GM23338 (cell line): ENCODE measurements around the gene CLDN9. TPM values are rescaled to one million over a fixed set of nuclear protein-coding genes. Genes with fewer than 3 reads are reported as not detected.

Source experiments
- ATAC-seq: fragments of 200-7000 bp; cut with Tn5 transposase; 3 replicates; pipeline ENCODE4 v1.9.1; 2020
- DNase-seq: peaks from one replicate; pipeline ENCODE4 v3.0.0-alpha.2; 2015; ENCODE audit warnings: low spot score
- H2AFZ ChIP-seq: fragments of 200-600 bp; sonication (generic); 2 replicates; pipeline ENCODE4 v1.8.0; 2016; ENCODE audit warnings: antibody characterized with exemption, mild to moderate bottlenecking, moderate library complexity
- H3F3A ChIP-seq: fragments of 200-600 bp; sonication (generic); replicated peaks from 2 replicates; pipeline ENCODE4 v1.8.0; 2017; ENCODE audit warnings: antibody characterized with exemption, mixed run types, low read depth
- H3K27ac ChIP-seq: fragments of 200-600 bp; sonication (generic); 2 replicates; pipeline ENCODE4 v1.6.1; 2016; ENCODE audit warnings: low read depth
- H3K27me3 ChIP-seq: fragments of 200-600 bp; sonication (generic); 2 replicates; pipeline ENCODE4 v1.8.0; 2016; ENCODE audit warnings: mild to moderate bottlenecking, mixed run types, moderate library complexity; ENCODE audit not compliant: insufficient read depth
- H3K36me3 ChIP-seq: fragments of 200-600 bp; sonication (generic); 2 replicates; pipeline ENCODE4 v1.8.0; 2016; ENCODE audit warnings: mild to moderate bottlenecking; ENCODE audit not compliant: insufficient read depth
- H3K4me1 ChIP-seq: fragments of 200-600 bp; sonication (generic); 2 replicates; pipeline ENCODE4 v1.8.0; 2016; ENCODE audit warnings: mild to moderate bottlenecking, moderate library complexity; ENCODE audit not compliant: insufficient read depth
- H3K4me2 ChIP-seq: fragments of 200-600 bp; sonication (generic); 2 replicates; pipeline ENCODE4 v1.7.1; 2017; ENCODE audit warnings: mixed run types
- H3K4me3 ChIP-seq: fragments of 200-600 bp; sonication (generic); 2 replicates; pipeline ENCODE4 v1.6.1; 2016; ENCODE audit warnings: mixed run types
- H3K79me2 ChIP-seq: fragments of 200-600 bp; sonication (generic); replicated peaks from 2 replicates; pipeline ENCODE4 v1.8.0; 2017; ENCODE audit warnings: mild to moderate bottlenecking; ENCODE audit not compliant: insufficient read depth
- H3K9me2 ChIP-seq: fragments of 200-600 bp; sonication (generic); 2 replicates; pipeline ENCODE4 v1.8.0; 2017; ENCODE audit not compliant: insufficient read depth
- H4K20me1 ChIP-seq: fragments of 200-600 bp; sonication (generic); replicated peaks from 2 replicates; pipeline ENCODE4 v1.8.0; 2017; ENCODE audit warnings: mild to moderate bottlenecking; ENCODE audit not compliant: insufficient read depth
- H3K27ac Mint-ChIP-seq: 2 replicates; pipeline ENCODE4 v1.8.0; 2020; ENCODE audit warnings: inconsistent platforms, mild to moderate bottlenecking, moderate library complexity, mixed read lengths
- H3K27me3 Mint-ChIP-seq: 3 replicates; pipeline ENCODE4 v1.8.0; 2022; ENCODE audit warnings: low read depth, mild to moderate bottlenecking, moderate library complexity, mixed read lengths, inconsistent platforms; ENCODE audit not compliant: insufficient read depth, poor library complexity
- H3K36me3 Mint-ChIP-seq: 3 replicates; pipeline ENCODE4 v1.8.0; 2021; ENCODE audit warnings: low read depth, mild to moderate bottlenecking, inconsistent platforms, moderate library complexity, mixed read lengths
- H3K4me1 Mint-ChIP-seq: 3 replicates; pipeline ENCODE4 v1.8.0; 2020; ENCODE audit warnings: mild to moderate bottlenecking, inconsistent platforms, mixed read lengths
- H3K4me3 Mint-ChIP-seq: 3 replicates; pipeline ENCODE4 v1.8.0; 2021; ENCODE audit warnings: moderate library complexity, mild to moderate bottlenecking, inconsistent platforms, mixed read lengths
- H3K9me3 Mint-ChIP-seq: 3 replicates; pipeline ENCODE4 v1.8.0; 2020; ENCODE audit warnings: moderate library complexity, mild to moderate bottlenecking, inconsistent platforms, mixed read lengths
- CREB1 ChIP-seq: fragments of 250-450 bp; sonication (Bioruptor Pico); IDR thresholded peaks from 2 replicates; pipeline ENCODE4 v1.5.0; 2020; ENCODE audit warnings: low read depth, mild to moderate bottlenecking, moderate library complexity
- CTCF ChIP-seq, 2 experiments: fragments of 200-600 bp in 1 of 2; sonication (generic) in 1 of 2; conservative IDR thresholded peaks; 2 replicates each; pipeline versions ENCODE4 v1.5.1 to v1.6.1; 2016 to 2017; ENCODE audit warnings: antibody characterized with exemption in 2 of 2, low read depth in 2 of 2, mild to moderate bottlenecking in 2 of 2, moderate library complexity in 1 of 2
- ETS1 ChIP-seq: IDR thresholded peaks from 2 replicates; pipeline ENCODE4 v1.6.1; 2016; ENCODE audit warnings: antibody characterized with exemption
- EZH2 ChIP-seq: fragments of 200-600 bp; sonication (generic); IDR thresholded peaks from one replicate; pipeline ENCODE4 v1.8.0; 2017; ENCODE audit warnings: antibody characterized with exemption, mild to moderate bottlenecking, low read depth; ENCODE audit not compliant: unreplicated experiment
- EZH2phosphoT487 ChIP-seq: fragments of 200-600 bp; sonication (generic); IDR thresholded peaks from one replicate; pipeline ENCODE4 v1.8.1; 2018; ENCODE audit warnings: antibody characterized with exemption; ENCODE audit not compliant: unreplicated experiment
- JUNB ChIP-seq: IDR thresholded peaks from one replicate; pipeline ENCODE4 v1.6.1; 2016; ENCODE audit warnings: antibody characterized with exemption; ENCODE audit not compliant: unreplicated experiment
- NANOG ChIP-seq: IDR thresholded peaks from 2 replicates; pipeline ENCODE4 v1.6.1; 2016; ENCODE audit warnings: antibody characterized with exemption, borderline replicate concordance
- POLR2AphosphoS5 ChIP-seq: IDR thresholded peaks from 2 replicates; pipeline ENCODE4 v1.6.1; 2016; ENCODE audit warnings: antibody characterized with exemption, low read depth
- REST ChIP-seq: IDR thresholded peaks from one replicate; pipeline ENCODE4 v1.6.1; 2018; ENCODE audit warnings: antibody characterized with exemption; ENCODE audit not compliant: unreplicated experiment
- STAT1 ChIP-seq: IDR thresholded peaks from one replicate; pipeline ENCODE4 v1.6.1; 2016; ENCODE audit warnings: antibody characterized with exemption; ENCODE audit not compliant: unreplicated experiment
- ZNF114 ChIP-seq: fragments of 250-450 bp; sonication (Bioruptor Pico); IDR thresholded peaks from 2 replicates; pipeline ENCODE4 v1.5.0; 2020; ENCODE audit warnings: mild to moderate bottlenecking, moderate library complexity
- ZNF331 ChIP-seq: fragments of 250-450 bp; sonication (Bioruptor Pico); IDR thresholded peaks from 2 replicates; pipeline ENCODE4 v1.5.0; 2020; ENCODE audit warnings: low read depth, mild to moderate bottlenecking, moderate library complexity
- ZNF462 ChIP-seq: fragments of 250-450 bp; sonication (Bioruptor Pico); IDR thresholded peaks from 2 replicates; pipeline ENCODE4 v1.5.0; 2020; ENCODE audit warnings: mild to moderate bottlenecking, moderate library complexity
- polyA plus RNA-seq: library from polyadenylated mRNA; unstranded; fragments of >200 nt; fragmentation: Nextera tagmentation; extraction: Ambion mirVana; gene quantifications from 2 replicates; pipeline ENCODE4 v1.2.1, GENCODE V29; 2016
- total RNA-seq: library from RNA; depleted of rRNA; stranded (reverse); fragments of >200 nt; shearing (Covaris generic); gene quantifications from 2 replicates; pipeline ENCODE4 v1.2.3, GENCODE V29; 2014

The CLDN9 gene
- total and polyA plus RNA-seq, 2 experiments from 2014 or later, result 1.8 to 3.0 TPM

- Histone ChIP-seq H3K9me2 (no peaks in the 10 kb centered on the region), H2AFZ (no peak within 1 kb of the TSS), H3K36me3 (no peaks in the 10 kb centered on the region), H3F3A (peaks cover 59% of the 10 kb centered on the region), H3K79me2 (peaks cover 17% of the 10 kb centered on the region; the same call in 1 of the 2 replicates), H3K4me1 (peaks cover 37% of the 10 kb centered on the region), H3K4me2 (peak within 1 kb of the TSS; percentile 97), H3K4me3 (peak within 1 kb of the TSS; percentile 85), H3K27ac (peak within 1 kb of the TSS; percentile 99), H3K27me3 (peaks cover 2% of the 10 kb centered on the region; the same call in 1 of the 2 replicates), H4K20me1 (peaks cover 20% of the 10 kb centered on the region)
- DNase-seq, result peak; percentile 100
- Mint-ChIP-seq H3K36me3 (peaks cover 45% of the 10 kb centered on the region), H3K4me3 (peak within 1 kb of the TSS; percentile 96), H3K27me3 (peaks cover 43% of the 10 kb centered on the region), H3K9me3 (no peaks in the 10 kb centered on the region; the same call in 1 of the 3 replicates), H3K27ac (peak within 1 kb of the TSS; percentile 98), H3K4me1 (peaks cover 31% of the 10 kb centered on the region)
- ATAC-seq, result peak; percentile 41
- TF ChIP-seq ETS1 (peak; percentile 99), CREB1 (peak; percentile 88), ZNF331 (CRISPR knock-in tag) (no peak), ZNF462 (no peak), REST (no peak), NANOG (no peak), EZH2 (no peak), ZNF114 (CRISPR knock-in tag) (no peak), POLR2AphosphoS5 (peak; percentile 86), CTCF (conservative IDR thresholded peaks at IDR 0.05; ENCODE audit: low read depth in 2 of 2) (no peak), STAT1 (no peak), JUNB (no peak), EZH2phosphoT487 (no peak)
Measured at GRCh38 chr16:3023669-3024478, 11.2 kb downstream of the CLDN9 start, which contains the start of the genes HCFC1R1 and THOC6. Gene HCFC1R1, minus strand, starts transcription at chr16:3023942. Its CDS starts 1 bp downstream, at chr16:3023941. Gene THOC6, plus strand, starts transcription at chr16:3024035. Its CDS starts 292 bp downstream, at chr16:3024327.
